PC-9 (cell line): ENCODE results near the gene GBGT1. TPM values are rescaled to one million over a fixed set of nuclear protein-coding genes. Genes with fewer than 3 reads are reported as not detected.

Source experiments
- BruUV-seq: library from RNA; stranded (reverse); fragments of 400-500 nt; replicated peaks from 2 replicates; lab custom pipeline; 2021; lab: Mats Ljungman, UMichigan
- CTCF ChIA-PET: fragments of 300-600 bp; sonication (Branson Sonifier 250); formaldehyde crosslinking; loops from one replicate; lab custom pipeline; 2022; ENCODE audit warnings: antibody characterized with exemption; lab: Charles Lee
- POLR2A ChIA-PET: fragments of 300-600 bp; sonication (Branson Sonifier 250); formaldehyde crosslinking; loops from one replicate; lab custom pipeline; 2022; ENCODE audit warnings: antibody characterized with exemption; ENCODE audit not compliant: unreplicated experiment; lab: Charles Lee
- DNase-seq, 2 experiments: peaks; one replicate each; pipeline versions ENCODE4 v3.0.0 to v3.0.0-alpha.2; 2015 to 2022; ENCODE audit warnings: mixed read lengths in 1 of 2
- H2AFZ ChIP-seq: fragments of 200-600 bp; sonication (generic); 2 replicates; pipeline ENCODE4 v1.8.1; 2017; ENCODE audit warnings: antibody characterized with exemption
- H3F3A ChIP-seq: fragments of 200-600 bp; sonication (generic); 2 replicates; pipeline ENCODE4 v1.8.1; 2017; ENCODE audit warnings: antibody characterized with exemption, mild to moderate bottlenecking, low read depth; ENCODE audit not compliant: insufficient read depth
- H3K27ac ChIP-seq: fragments of 200-600 bp; sonication (generic); 2 replicates; pipeline ENCODE4 v1.6.1; 2016; ENCODE audit warnings: mixed run types
- H3K27me3 ChIP-seq: fragments of 200-600 bp; sonication (generic); 2 replicates; pipeline ENCODE4 v1.6.1; 2016; ENCODE audit warnings: low read depth, mixed run types; ENCODE audit not compliant: insufficient read depth
- H3K36me3 ChIP-seq: fragments of 200-600 bp; sonication (generic); 2 replicates; pipeline ENCODE4 v1.6.1; 2016; ENCODE audit warnings: low read depth, mixed run types
- H3K4me1 ChIP-seq: fragments of 200-600 bp; sonication (generic); replicated peaks from 2 replicates; pipeline ENCODE4 v1.6.1; 2016; ENCODE audit warnings: mixed run types; ENCODE audit not compliant: insufficient read depth
- H3K4me2 ChIP-seq: fragments of 200-600 bp; sonication (generic); 2 replicates; pipeline ENCODE4 v1.6.1; 2017; ENCODE audit warnings: mixed run types
- H3K4me3 ChIP-seq: fragments of 200-600 bp; sonication (generic); 2 replicates; pipeline ENCODE4 v1.6.1; 2016; ENCODE audit warnings: mixed run types
- H3K79me2 ChIP-seq: fragments of 200-600 bp; sonication (generic); 2 replicates; pipeline ENCODE4 v1.6.1; 2017; ENCODE audit warnings: low read depth, mixed run types
- H3K9me2 ChIP-seq: fragments of 200-600 bp; sonication (generic); 2 replicates; pipeline ENCODE4 v1.8.1; 2017; ENCODE audit warnings: mild to moderate bottlenecking; ENCODE audit not compliant: insufficient read depth
- H3K9me3 ChIP-seq: fragments of 200-600 bp; sonication (generic); 2 replicates; pipeline ENCODE4 v1.8.1; 2016; ENCODE audit warnings: low read depth; ENCODE audit not compliant: insufficient read depth
- H4K20me1 ChIP-seq: fragments of 200-600 bp; sonication (generic); 2 replicates; pipeline ENCODE4 v1.8.1; 2017; ENCODE audit not compliant: insufficient read depth
- CTCF ChIP-seq: fragments of 200-600 bp; sonication (generic); conservative IDR thresholded peaks from 2 replicates; pipeline ENCODE4 v1.6.1; 2017; ENCODE audit warnings: mixed run types, antibody characterized with exemption, mild to moderate bottlenecking, moderate library complexity
- EZH2 ChIP-seq: fragments of 200-600 bp; sonication (generic); IDR thresholded peaks from 2 replicates; pipeline ENCODE4 v1.8.0; 2017; ENCODE audit warnings: antibody characterized with exemption, low read depth
- intact Hi-C: fragments of 100-400 bp; cut with micrococcal nuclease; formaldehyde crosslinking; loops from one replicate; pipeline ENCODE4 v1.10.0; 2022; ENCODE audit not compliant: unreplicated experiment
- total RNA-seq: library from RNA; stranded (reverse); gene quantifications from 2 replicates; pipeline ENCODE4 v1.2.3, GENCODE V29; 2021

GBGT1 gene
- total RNA-seq, 1 experiment from 2014 or later = 1.2 TPM

- Histone ChIP-seq H3K9me3 (no peaks in the 10 kb centered on the region), H3K4me1 (no peaks in the 10 kb centered on the region), H4K20me1 (no peaks in the 10 kb centered on the region), H3K36me3 (no peaks in the 10 kb centered on the region), H3K4me3 (no peak overlapping the region), H3K4me2 (no peak overlapping the region), H3F3A (peaks cover 4% of the 10 kb centered on the region; the same call in 1 of the 2 replicates), H3K27me3 (peaks cover 17% of the 10 kb centered on the region), H3K27ac (no peak overlapping the region), H3K79me2 (no peaks in the 10 kb centered on the region), H3K9me2 (no peaks in the 10 kb centered on the region), H2AFZ (no peak overlapping the region)
- BruUV-seq = no TSS peak
- intact Hi-C loops = no loop called here
- POLR2A ChIA-PET = interaction anchor here (1.2 kb wide), 1 partner anchor 50 kb away, joined by 24 read pairs; no protein-coding TSS in a partner anchor
- CTCF ChIA-PET = interaction anchor here (0.7 to 1.1 kb wide), 3 partner anchors 13 to 187 kb away, joined by 3 read pairs; partner anchors contain the start of genes GTF3C5, MED22 and RPL7A
- no peak for DNase-seq
- no peak for TF ChIP-seq EZH2
- TF ChIP-seq CTCF = no peak
Observed at GRCh38 chr9:133161547-133161950, 2.2 kb downstream of the GBGT1 start.

GRCh38 chr9:133160742-133161546 lies 2.8 kb downstream of the GBGT1 start:
- DNase-seq = peak; percentile 50 to 71
- intact Hi-C loops = no loop called here
- Histone ChIP-seq H3F3A (peaks cover 1% of the 10 kb centered on the region; the same call in 1 of the 2 replicates), H3K4me2 (no peak overlapping the region), H2AFZ (no peak overlapping the region), H3K9me3 (no peaks in the 10 kb centered on the region), H3K27ac (no peak overlapping the region), H3K9me2 (no peaks in the 10 kb centered on the region), H3K4me3 (no peak overlapping the region), H3K27me3 (peaks cover 17% of the 10 kb centered on the region), H4K20me1 (no peaks in the 10 kb centered on the region), H3K36me3 (no peaks in the 10 kb centered on the region), H3K79me2 (no peaks in the 10 kb centered on the region), H3K4me1 (no peaks in the 10 kb centered on the region)
- CTCF ChIA-PET = interaction anchor here (0.5 to 1.1 kb wide), 4 partner anchors 11 to 187 kb away, joined by 3 to 9 read pairs (median 3); partner anchors contain the start of genes GTF3C5, MED22 and RPL7A
- TF ChIP-seq EZH2 (no peak), CTCF (peak; percentile 78)
- BruUV-seq = no TSS peak
- POLR2A ChIA-PET = interaction anchor here (1.2 kb wide), 1 partner anchor 49 kb away, joined by 24 read pairs; no protein-coding TSS in a partner anchor

GRCh38 chr9:133158695-133159094 lies 5.0 kb downstream of the GBGT1 start:
- H3K4me2 ChIP-seq = no peak overlapping the region
- BruUV-seq = no TSS peak
- H3F3A ChIP-seq = no peaks in the 10 kb centered on the region
- H2AFZ ChIP-seq = no peak overlapping the region
- no peak for DNase-seq
- ChIA-PET POLR2A (no interaction called here), CTCF (interaction anchor here (0.7 kb wide), 1 partner anchor 226 kb away, joined by 6 read pairs; no protein-coding TSS in a partner anchor)
- no peak overlapping the region for H3K4me3 ChIP-seq
- intact Hi-C loops = no loop called here
- H3K27me3 ChIP-seq = peaks cover 17% of the 10 kb centered on the region
- H3K79me2 ChIP-seq = no peaks in the 10 kb centered on the region
- H3K27ac ChIP-seq = no peak overlapping the region
- no peaks in the 10 kb centered on the region for H3K4me1 ChIP-seq
- no peaks in the 10 kb centered on the region for H4K20me1 ChIP-seq
- TF ChIP-seq EZH2 (no peak), CTCF (no peak)
- H3K36me3 ChIP-seq = no peaks in the 10 kb centered on the region
- no peaks in the 10 kb centered on the region for H3K9me2 ChIP-seq
- H3K9me3 ChIP-seq = no peaks in the 10 kb centered on the region
